Neural progenitor cell (in vitro differentiated cells): Measurements from ENCODE around the gene CLDN1.

Source experiments
- EZH2 ChIP-seq: fragments of 200-600 bp; sonication (generic); IDR thresholded peaks from 2 replicates; pipeline ENCODE4 v1.6.1; 2017; ENCODE audit warnings: antibody characterized with exemption, mild to moderate bottlenecking, moderate library complexity
- TF ChIP-seq, protein P1 (sequence below): fragments of 200-600 bp; sonication (generic); IDR thresholded peaks from 2 replicates; pipeline ENCODE4 v1.5.1; 2017; ENCODE audit warnings: antibody characterized with exemption, mild to moderate bottlenecking

GRCh38 chr3:190265796-190266195 lies 56.5 kb downstream of the CLDN1 start:
- TF ChIP-seq, protein P1, sequence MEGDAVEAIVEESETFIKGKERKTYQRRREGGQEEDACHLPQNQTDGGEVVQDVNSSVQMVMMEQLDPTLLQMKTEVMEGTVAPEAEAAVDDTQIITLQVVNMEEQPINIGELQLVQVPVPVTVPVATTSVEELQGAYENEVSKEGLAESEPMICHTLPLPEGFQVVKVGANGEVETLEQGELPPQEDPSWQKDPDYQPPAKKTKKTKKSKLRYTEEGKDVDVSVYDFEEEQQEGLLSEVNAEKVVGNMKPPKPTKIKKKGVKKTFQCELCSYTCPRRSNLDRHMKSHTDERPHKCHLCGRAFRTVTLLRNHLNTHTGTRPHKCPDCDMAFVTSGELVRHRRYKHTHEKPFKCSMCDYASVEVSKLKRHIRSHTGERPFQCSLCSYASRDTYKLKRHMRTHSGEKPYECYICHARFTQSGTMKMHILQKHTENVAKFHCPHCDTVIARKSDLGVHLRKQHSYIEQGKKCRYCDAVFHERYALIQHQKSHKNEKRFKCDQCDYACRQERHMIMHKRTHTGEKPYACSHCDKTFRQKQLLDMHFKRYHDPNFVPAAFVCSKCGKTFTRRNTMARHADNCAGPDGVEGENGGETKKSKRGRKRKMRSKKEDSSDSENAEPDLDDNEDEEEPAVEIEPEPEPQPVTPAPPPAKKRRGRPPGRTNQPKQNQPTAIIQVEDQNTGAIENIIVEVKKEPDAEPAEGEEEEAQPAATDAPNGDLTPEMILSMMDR: no peak
- TF ChIP-seq EZH2: no peak
